DMS153 treated with DMSO at 0.1 percent for 48 hours (cell line): Measurements from ENCODE around the gene BRINP1.

Experiments used
- DNase-seq: peaks from one replicate; lab custom pipeline; 2025; ENCODE audit not compliant: unreplicated experiment; lab: John Stamatoyannopoulos, UW

The BRINP1 gene

GRCh38 chr9:119368681-119369581 is at the start of gene BRINP1:
Gene BRINP1 (minus strand): TSS chr9:119369435. CDS start chr9:119313355, 56,080 bp downstream.
- peak; percentile 46 for DNase-seq

GRCh38 chr9:119418721-119419120 is 49.5 kb upstream of the BRINP1 start:
- no peak for DNase-seq

- DNase-seq = no peak
These were observed 47.6 kb upstream of the BRINP1 start for GRCh38 chr9:119416793-119417192.

- no peak for DNase-seq
These were observed 43.2 kb upstream of the BRINP1 start for GRCh38 chr9:119412399-119412798.

- DNase-seq = no peak
These were observed 40.3 kb upstream of the BRINP1 start for GRCh38 chr9:119409552-119409951.

- no peak for DNase-seq
These were observed 31.4 kb upstream of the BRINP1 start for GRCh38 chr9:119400606-119401005.

- no peak for DNase-seq
These were observed 29.1 kb upstream of the BRINP1 start for GRCh38 chr9:119398350-119398749.

GRCh38 chr9:119391878-119392277 is 22.6 kb upstream of the BRINP1 start:
- no peak for DNase-seq

- DNase-seq = peak; percentile 43
These were observed 6.7 kb upstream of the BRINP1 start for GRCh38 chr9:119375892-119376291.

- DNase-seq = no peak
These were observed 3.7 kb upstream of the BRINP1 start for GRCh38 chr9:119372951-119373350.

GRCh38 chr9:119370816-119371215 is 1.6 kb upstream of the BRINP1 start:
- no peak for DNase-seq

GRCh38 chr9:119369680-119370366 is 588 bp upstream of the BRINP1 start:
- peak; percentile 37 for DNase-seq

GRCh38 chr9:119368179-119368578 is 1.1 kb downstream of the BRINP1 start:
- no peak for DNase-seq

- no peak for DNase-seq
These were observed 1.6 kb downstream of the BRINP1 start for GRCh38 chr9:119367683-119368075.

- no peak for DNase-seq
These were observed 2.1 kb downstream of the BRINP1 start for GRCh38 chr9:119366909-119367682.

GRCh38 chr9:119365291-119366027 is 3.8 kb downstream of the BRINP1 start:
- DNase-seq = peak; percentile 19

- DNase-seq = no peak
These were observed 9.0 kb downstream of the BRINP1 start for GRCh38 chr9:119360237-119360636.

- no peak for DNase-seq
These were observed 11.7 kb downstream of the BRINP1 start for GRCh38 chr9:119357336-119358096.

- no peak for DNase-seq
These were observed 19.8 kb downstream of the BRINP1 start for GRCh38 chr9:119349351-119349825.
